Neutrophil (primary cell): ENCODE results near the gene MFSD2B.

ENCODE experiments used
- H3K27ac ChIP-seq: fragments of 200-600 bp; sonication (generic); 2 replicates; pipeline ENCODE4 v1.5.1; 2016; ENCODE audit warnings: mild to moderate bottlenecking, moderate library complexity
- H3K27me3 ChIP-seq: fragments of 200-600 bp; sonication (generic); 2 replicates; pipeline ENCODE4 v1.6.0; 2016; ENCODE audit warnings: mild to moderate bottlenecking
- H3K36me3 ChIP-seq: fragments of 200-600 bp; sonication (generic); 2 replicates; pipeline ENCODE4 v1.5.1; 2017
- H3K4me1 ChIP-seq, 2 experiments: fragments of 200-600 bp in 1 of 2; sonication (generic) in 1 of 2; 1 replicate in 1 of 2; 2 replicates in 1 of 2; pipeline versions ENCODE4 v1.5.1 to v1.6.1; 2013 to 2016; ENCODE audit warnings: low read depth in 1 of 2, low read length in 1 of 2, mild to moderate bottlenecking in 1 of 2, moderate library complexity in 1 of 2; ENCODE audit not compliant: control insufficient read depth in 1 of 2, insufficient read depth in 1 of 2
- H3K4me3 ChIP-seq, 2 experiments: fragments of 200-600 bp in 1 of 2; sonication (generic) in 1 of 2; 1 replicate in 1 of 2; 2 replicates in 1 of 2; pipeline ENCODE4 v1.5.1; 2013 to 2016; ENCODE audit warnings: low read depth in 1 of 2, low read length in 1 of 2, mild to moderate bottlenecking in 1 of 2, moderate library complexity in 1 of 2
- H3K9me3 ChIP-seq: fragments of 200-600 bp; sonication (generic); 2 replicates; pipeline ENCODE4 v1.5.1; 2016
- TF ChIP-seq, protein P1 (sequence below): fragments of 200-600 bp; sonication (generic); IDR thresholded peaks from 2 replicates; pipeline ENCODE4 v1.5.1; 2016; ENCODE audit warnings: antibody characterized with exemption

MFSD2B gene

GRCh38 chr2:24020244-24020643, 10.4 kb downstream of the MFSD2B start:
- Histone ChIP-seq H3K9me3 (no peaks in the 10 kb centered on the region), H3K27me3 (no peaks in the 10 kb centered on the region), H3K36me3 (peaks cover 8% of the 10 kb centered on the region), H3K4me3 (no peak overlapping the region), H3K4me1 (no peaks in the 10 kb centered on the region), H3K27ac (no peak overlapping the region)
- TF ChIP-seq, protein P1, sequence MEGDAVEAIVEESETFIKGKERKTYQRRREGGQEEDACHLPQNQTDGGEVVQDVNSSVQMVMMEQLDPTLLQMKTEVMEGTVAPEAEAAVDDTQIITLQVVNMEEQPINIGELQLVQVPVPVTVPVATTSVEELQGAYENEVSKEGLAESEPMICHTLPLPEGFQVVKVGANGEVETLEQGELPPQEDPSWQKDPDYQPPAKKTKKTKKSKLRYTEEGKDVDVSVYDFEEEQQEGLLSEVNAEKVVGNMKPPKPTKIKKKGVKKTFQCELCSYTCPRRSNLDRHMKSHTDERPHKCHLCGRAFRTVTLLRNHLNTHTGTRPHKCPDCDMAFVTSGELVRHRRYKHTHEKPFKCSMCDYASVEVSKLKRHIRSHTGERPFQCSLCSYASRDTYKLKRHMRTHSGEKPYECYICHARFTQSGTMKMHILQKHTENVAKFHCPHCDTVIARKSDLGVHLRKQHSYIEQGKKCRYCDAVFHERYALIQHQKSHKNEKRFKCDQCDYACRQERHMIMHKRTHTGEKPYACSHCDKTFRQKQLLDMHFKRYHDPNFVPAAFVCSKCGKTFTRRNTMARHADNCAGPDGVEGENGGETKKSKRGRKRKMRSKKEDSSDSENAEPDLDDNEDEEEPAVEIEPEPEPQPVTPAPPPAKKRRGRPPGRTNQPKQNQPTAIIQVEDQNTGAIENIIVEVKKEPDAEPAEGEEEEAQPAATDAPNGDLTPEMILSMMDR: no peak

DNA sequence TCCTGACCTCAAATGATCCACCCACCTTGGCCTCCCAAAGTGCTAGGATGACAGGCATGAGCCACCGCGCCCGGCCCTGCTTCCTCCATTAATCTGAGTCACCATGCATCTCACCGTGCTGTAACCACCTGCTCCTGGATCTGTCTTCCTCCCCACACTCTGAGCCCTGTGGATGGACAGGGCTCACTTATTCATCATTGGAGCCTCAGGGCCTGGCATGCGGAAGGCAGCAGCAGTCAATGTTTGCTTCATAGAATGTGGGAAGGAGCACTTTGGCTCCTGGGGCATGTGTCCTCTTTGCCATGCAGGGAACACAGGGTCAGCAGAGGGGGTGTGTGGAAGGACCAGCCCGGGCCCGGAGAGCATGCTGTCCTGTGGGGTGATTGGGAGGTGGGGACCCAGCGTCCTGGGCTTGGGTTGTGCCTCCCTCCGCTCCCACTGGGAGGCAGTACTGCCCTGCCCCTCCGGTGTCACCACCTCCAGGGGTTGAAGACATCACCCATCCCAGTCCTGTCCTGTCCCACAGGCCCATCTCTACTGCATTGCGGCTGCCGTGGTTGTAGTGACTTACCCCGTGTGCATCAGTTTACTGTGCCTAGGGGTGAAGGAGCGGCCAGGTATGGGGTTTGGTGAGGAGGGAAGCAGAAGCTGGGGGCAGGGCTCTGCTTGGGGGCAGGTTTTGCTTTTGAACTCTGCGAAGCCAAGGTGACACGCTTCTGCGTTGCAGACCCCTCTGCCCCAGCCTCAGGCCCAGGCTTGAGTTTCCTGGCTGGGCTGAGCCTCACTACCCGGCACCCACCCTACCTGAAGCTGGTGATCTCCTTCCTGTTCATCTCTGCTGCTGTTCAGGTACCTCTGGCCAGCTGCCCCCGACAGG, 11.5 kb downstream of the MFSD2B start:
- no peaks in the 10 kb centered on the region for H3K4me1 ChIP-seq
- H3K27ac ChIP-seq: no peak overlapping the region
- no peak overlapping the region for H3K4me3 ChIP-seq
- peaks cover 8% of the 10 kb centered on the region for H3K36me3 ChIP-seq
- TF ChIP-seq, protein P1: no peak
- H3K9me3 ChIP-seq: no peaks in the 10 kb centered on the region
- H3K27me3 ChIP-seq: no peaks in the 10 kb centered on the region

GRCh38 chr2:24022324-24022974, 12.6 kb downstream of the MFSD2B start:
- H3K4me3 ChIP-seq: no peak overlapping the region
- H3K4me1 ChIP-seq: no peaks in the 10 kb centered on the region
- TF ChIP-seq, protein P1: no peak
- no peak overlapping the region for H3K27ac ChIP-seq
- no peaks in the 10 kb centered on the region for H3K9me3 ChIP-seq
- peaks cover 8% of the 10 kb centered on the region for H3K36me3 ChIP-seq
- no peaks in the 10 kb centered on the region for H3K27me3 ChIP-seq

GRCh38 chr2:24022975-24023575, 13.2 kb downstream of the MFSD2B start:
- H3K27ac ChIP-seq: no peak overlapping the region
- no peaks in the 10 kb centered on the region for H3K9me3 ChIP-seq
- H3K4me1 ChIP-seq: no peaks in the 10 kb centered on the region
- TF ChIP-seq, protein P1: no peak
- H3K4me3 ChIP-seq: no peak overlapping the region
- H3K36me3 ChIP-seq: peaks cover 8% of the 10 kb centered on the region
- no peaks in the 10 kb centered on the region for H3K27me3 ChIP-seq

- no peaks in the 10 kb centered on the region for H3K4me1 ChIP-seq
- no peak overlapping the region for H3K4me3 ChIP-seq
- no peaks in the 10 kb centered on the region for H3K27me3 ChIP-seq
- TF ChIP-seq, protein P1: no peak
- H3K9me3 ChIP-seq: no peaks in the 10 kb centered on the region
- peaks cover 11% of the 10 kb centered on the region for H3K36me3 ChIP-seq
- H3K27ac ChIP-seq: no peak overlapping the region
These were observed 14.1 kb downstream of the MFSD2B start for GRCh38 chr2:24024018-24024417.
